Stimulated activated CD8-positive, alpha-beta memory T cell treated with anti-CD3 and anti-CD28 coated beads, Interleukin-15, amount 100 ng/mL, for 4 hours (primary cell): ENCODE data around the gene GPC5.
"Not testable (repeated sequence)": the region's sequence is repeated elsewhere in the genome, so short reads cannot be mapped to it uniquely, and the experiment has no call there.

Experiments
- DNase-seq, 2 donors: peaks; one replicate each; pipeline ENCODE4 v3.0.0-alpha.2; 2020; ENCODE audit warnings: low read depth in 2 of 2

GPC5 gene

DNA sequence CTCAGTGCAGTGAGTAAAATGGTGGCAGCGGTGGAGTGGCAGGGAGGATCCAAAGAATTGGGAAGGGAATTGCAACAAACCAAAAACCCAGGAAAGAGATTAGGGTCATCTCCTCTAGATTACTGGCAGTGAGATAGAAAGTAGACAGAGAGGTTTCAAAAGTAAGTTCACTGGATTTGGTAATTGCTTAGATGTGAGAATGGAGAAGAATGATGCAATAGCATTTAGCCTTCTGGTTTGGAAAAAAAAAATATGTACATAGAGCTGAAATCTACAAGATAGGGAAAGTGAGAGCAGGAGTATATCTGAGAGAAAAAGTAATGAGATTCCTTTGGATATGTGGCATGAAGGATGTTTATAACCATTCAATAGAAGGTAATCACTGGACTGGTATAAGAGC lies 1345.6 kb downstream of the GPC5 start:
- DNase-seq, result no peak

DNA sequence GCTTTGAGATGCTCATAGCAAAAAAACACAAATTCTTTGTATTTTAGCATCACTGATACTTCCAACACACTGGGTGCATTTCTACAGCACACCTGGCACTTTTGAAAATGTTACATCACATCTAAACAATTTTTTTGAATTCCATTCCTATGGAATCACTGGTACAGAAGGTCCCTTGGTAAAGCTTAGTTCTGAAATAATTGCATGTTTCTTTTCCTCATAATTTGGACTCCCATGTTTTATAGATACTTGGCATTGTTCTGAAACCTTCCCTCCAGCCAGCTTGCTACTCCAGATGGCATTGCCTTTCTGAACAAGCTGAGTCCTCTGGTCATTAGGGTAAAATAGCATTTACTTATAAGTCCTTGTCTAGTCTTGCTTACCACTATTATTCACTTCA lies 1346.8 kb downstream of the GPC5 start:
- DNase-seq, result no peak

DNA sequence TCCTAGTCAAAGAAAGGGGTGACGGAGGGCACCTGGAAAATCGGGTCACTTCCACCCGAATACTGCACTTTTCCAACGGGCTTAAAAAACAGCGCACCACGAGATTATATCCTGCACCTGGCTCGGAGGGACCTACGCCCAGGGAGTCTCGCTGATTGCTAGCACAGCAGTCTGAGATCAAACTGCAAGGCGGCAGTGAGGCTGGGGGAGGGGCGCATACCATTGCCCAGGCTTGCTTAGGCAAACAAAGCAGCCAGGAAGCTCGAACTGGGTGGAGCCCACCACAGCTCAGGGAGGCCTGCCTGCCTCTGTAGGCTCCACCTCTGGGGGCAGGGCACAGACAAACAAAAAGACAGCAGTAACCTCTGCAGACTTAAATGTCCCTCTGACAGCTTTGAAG lies 1354.3 kb downstream of the GPC5 start:
- DNase-seq, result not testable (repeated sequence)

DNA sequence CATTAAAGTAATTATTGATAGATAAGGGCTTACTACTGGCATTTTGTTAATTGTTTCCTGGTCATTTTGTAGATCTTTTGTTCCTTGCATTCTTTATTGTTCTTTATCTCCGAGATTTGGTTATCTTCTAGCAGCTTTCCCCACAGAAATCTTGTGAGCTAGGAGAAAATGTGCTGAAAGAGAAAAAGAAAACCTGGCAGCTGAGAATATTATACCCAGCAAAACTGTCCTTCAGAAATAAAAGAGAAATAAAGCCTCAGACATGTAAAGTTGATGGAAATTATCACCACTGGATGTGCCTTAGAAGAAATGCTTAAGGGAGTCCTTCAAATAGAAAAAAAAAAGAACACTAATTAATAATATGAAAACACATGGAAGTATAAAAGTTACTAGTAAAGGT lies 1363.3 kb downstream of the GPC5 start:
- DNase-seq, result no peak

DNA sequence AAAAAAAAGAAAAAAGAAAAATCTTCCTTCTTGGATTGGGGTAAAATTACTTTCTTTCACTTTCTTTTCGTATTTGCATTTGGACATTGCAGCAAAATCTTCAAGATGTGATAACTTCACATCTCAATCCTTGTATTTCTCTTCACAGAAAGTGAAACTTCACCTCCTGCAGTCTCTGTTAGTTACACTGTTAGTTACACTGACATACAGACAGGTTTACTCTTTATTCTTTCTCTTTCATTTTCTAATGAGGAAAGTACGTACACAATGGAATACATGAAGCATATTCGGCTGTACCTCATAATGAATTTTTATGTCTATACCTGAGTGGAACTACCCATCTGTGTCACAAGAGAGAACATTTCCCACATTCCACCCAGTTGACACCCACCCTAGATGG lies 1369.0 kb downstream of the GPC5 start:
- no peak for DNase-seq

DNA sequence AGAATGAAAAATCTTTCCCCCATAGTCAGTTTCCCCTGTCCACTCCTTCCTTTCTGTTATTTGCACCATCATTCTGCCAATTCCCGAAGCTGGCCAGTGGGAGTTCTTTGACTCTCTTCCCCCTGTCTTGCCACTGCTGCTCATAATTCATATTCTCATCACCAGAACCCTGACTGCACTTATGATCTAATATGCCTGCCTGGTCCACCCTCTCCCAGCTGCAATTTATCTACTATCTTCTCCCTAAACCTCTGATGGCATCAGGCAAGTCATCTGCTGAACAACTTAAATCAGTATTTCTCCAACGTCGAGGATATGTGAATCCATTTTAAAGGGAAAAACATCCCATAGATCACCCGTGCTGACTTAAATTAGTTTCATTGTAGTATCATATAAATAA lies 1370.2 kb downstream of the GPC5 start:
- DNase-seq, result no peak

DNA sequence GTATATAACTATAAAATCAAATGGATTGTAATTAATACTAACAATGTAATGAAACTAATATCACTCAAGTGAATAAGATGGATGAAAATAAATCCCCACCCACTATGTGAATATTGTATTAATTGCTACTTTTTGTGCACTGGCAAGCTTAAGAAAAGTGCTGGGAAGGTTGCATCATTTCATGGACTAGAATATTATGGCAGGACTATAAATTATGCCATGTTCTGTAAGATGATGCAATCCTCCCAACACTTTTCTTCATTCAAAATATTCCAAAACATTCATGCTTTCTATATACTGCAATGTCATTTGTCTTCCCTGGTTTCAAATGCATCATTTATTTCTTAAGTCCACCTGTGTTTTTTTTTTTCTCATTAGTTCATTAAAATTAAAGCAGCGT lies 1370.6 kb downstream of the GPC5 start:
- DNase-seq, result no peak

DNA sequence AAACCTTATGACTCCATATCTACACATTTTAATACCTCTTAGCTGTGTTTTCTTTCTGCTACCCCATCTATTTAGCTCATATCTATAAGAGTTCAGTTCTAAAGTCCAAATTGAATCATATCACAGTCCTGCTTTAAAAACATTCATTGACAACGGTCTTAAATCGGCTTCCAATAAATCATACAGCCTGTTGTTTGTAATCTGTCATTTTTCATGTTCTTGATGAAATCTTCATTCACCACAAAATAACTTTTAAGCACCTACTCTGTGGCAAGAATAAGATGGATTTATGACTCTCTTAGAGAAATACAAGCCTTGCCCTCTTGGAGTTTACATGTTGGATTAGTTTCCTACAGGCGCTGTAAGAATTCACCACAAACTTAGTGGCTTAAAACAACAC lies 1377.2 kb downstream of the GPC5 start:
- no peak for DNase-seq

DNA sequence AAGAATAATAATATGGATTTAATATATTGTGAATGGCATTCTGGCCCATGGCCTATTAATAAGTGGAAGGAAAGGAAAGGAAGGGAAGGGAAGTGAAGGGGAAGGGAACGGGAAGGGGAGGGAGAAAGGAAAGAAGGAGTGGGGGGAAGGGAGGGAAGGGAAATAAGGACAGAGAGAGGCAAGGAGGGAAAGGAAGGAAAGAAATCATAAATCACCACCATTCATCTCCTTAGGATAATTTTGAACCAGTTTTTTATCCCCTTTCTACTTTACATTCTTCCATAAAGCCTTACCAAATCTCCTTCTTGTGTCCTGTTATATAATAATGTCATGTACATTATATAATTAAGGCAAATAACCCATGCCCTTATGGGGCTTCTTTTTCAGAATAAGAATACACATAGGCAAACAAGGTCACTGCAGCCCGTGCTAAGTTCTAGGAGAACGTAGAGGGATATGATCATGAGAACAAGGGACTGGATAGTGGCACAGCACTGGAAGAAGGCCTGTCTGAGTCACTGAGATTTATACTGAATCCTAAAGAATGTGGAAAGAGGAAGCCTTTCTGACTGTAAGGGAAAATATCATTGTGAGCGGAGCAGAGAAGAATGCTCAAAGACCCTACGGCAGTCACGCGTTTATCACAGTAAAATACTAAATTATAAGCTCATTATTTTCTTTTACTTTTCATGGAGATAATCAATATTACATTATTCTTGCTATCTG lies 1383.7 kb downstream of the GPC5 start:
- no peak for DNase-seq

DNA sequence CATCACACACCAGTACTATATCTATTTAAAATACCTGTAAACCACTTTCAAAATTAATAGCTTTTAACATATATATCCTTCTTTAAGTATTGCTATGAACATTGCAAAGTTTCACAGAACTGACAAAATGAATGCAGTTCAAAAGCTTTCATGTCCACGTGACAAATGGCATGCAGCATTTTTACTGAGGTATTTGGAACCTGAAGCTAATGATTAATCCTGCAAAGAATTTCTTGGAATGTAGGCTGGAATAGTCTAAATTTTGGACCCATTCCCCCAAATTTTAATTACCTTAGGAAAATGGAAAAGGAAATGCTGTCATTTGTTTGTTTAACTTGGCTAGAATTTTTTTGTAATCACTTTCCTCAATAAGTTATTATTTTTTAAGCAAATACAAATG lies 1404.4 kb downstream of the GPC5 start:
- DNase-seq, result no peak

DNA sequence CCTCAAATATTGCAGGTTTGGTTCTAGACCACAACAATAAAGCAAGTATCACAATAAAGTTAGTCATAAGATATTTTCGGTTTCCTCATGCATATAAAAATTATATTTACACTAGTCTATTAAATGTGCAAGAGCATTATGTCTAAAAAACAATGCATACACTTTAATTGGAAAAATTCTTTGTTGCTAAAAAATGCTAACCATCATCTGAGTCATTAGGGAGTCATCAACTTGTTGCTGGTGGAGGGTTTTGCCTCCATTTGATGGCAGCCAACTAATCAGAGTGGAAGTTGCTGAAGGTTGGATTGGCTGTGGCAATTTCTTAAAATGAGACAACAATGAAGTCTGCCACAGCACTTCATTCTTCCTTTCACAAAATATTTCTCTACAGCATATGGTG lies 1405.9 kb downstream of the GPC5 start:
- no peak for DNase-seq

DNA sequence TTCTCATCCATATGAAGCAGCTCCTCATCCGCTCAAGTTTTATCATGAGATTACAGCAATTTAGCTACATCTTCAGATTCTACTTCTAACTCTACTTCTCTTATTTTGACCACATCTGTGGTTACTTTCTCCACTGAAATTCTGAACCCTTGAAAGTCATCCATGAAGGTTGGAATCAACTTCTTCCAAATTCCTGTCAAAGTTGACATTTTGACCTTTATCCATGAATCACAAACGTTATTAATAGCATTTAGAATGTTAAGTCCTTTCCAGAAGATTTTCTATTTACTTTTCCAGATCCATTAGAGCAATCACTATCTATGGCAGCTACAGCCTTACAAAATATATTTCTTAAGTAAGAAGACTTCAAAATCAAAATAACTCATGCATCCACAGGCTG lies 1406.5 kb downstream of the GPC5 start:
- DNase-seq, result no peak

DNA sequence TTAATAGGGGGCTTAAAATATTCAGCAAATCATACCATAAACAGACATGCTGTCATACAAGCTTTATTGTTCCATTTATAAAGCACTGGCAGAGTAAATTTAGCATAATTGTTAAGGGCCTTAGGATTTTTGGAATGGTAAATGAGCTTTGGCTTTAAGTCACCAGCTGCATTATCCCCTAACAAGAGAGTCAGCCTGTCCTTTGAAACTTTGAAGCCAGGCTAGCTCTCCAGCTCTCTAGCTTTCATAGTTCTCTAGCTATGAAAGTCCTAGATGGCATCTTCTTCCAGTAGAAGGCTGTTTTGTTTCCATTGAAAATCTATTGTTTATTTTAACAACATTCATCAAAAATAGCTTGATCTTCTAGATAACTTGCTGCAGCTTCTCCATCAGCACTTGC lies 1407.3 kb downstream of the GPC5 start:
- DNase-seq, result no peak

DNA sequence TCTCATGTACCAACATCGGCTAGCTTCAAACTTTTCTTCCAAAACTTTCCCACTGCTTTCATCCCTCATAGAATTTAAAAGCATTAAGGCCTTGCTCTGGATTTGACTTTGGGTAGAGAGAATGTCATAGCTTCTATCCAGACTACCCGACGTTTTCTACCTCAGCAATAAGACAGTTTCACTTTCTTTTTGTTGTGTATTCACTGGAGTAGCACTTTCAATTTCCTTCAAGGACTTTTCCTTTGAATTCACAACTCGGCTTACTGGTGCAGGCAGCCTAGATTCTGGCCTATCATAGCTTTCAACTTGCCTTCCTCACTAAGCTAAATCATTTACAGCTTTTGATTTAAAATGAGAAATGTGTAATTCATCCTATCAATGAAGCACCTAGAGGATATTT lies 1407.8 kb downstream of the GPC5 start:
- DNase-seq, result no peak

DNA sequence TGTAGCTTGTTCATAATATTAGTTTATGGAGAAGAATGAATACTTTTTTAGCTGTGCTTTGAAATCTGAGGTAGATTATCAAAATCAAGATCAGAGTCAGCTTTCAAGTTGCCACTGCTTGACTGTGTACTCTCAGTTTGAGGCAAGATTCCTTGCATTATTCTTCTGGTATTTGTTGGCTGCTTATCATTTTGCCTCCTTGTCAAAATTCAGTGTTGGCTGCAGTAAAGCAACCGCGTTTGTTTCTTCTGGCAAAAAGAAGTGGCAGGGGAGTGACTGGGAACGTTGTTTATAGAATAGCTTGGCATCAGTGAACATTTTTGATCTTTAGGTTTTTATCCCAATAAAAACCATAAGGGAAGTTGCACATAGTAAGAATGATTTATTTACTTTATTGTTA lies 1408.9 kb downstream of the GPC5 start:
- DNase-seq, result no peak

DNA sequence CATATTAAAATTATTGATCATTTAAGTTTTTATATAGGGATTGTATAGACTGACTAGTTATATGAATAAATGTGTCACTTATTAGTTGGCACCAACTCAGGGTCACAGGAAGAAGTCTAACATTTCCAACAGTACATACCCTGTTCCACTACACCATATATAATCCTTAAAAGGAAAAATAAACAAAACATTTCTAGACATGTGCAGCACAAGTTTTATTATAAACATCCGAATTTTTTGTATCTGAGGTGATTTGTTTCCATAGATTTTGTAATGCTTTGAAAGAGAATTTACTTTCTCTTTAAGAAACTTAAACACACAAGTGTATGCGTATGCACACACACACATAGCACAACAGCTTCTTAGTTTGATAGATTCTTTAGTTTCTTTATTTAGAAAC lies 1409.5 kb downstream of the GPC5 start:
- DNase-seq, result no peak

DNA sequence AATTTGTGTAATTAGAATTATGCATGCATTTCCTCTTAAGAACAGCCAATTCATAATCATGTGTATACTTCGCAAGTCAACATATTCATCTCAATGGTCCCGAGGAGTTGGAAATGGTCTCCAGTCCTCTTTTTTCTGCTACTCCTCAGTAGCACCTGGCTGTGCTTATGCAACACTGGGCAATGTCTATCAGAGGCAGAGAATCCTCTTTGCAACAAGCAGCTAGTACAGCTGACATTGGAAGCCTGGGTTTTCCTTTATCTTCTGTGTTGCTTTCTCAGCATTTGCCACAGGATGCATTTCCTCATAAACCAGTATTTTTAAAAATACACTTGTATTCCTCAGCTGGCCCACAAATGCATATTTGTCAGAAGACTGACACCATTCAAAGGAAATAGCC lies 1422.9 kb downstream of the GPC5 start:
- DNase-seq, result no peak

DNA sequence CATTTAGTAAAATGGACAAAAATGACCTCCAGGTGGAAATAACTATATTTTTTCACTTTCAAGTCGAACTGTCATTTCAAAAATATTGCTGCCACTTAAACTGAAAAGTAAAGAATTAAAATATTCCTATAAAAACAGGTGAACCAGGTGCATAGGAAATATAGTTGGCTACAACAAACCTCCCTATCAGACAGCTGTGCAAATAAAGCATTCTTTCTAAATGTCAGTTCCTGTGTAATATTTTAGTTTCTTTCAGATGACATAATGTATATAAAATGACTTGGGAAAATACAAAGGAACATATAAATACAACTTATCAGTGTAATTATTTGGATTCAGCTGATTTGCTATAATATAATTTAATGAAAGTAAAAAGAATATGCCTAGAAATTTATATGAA lies 1424.6 kb downstream of the GPC5 start:
- DNase-seq, result no peak

DNA sequence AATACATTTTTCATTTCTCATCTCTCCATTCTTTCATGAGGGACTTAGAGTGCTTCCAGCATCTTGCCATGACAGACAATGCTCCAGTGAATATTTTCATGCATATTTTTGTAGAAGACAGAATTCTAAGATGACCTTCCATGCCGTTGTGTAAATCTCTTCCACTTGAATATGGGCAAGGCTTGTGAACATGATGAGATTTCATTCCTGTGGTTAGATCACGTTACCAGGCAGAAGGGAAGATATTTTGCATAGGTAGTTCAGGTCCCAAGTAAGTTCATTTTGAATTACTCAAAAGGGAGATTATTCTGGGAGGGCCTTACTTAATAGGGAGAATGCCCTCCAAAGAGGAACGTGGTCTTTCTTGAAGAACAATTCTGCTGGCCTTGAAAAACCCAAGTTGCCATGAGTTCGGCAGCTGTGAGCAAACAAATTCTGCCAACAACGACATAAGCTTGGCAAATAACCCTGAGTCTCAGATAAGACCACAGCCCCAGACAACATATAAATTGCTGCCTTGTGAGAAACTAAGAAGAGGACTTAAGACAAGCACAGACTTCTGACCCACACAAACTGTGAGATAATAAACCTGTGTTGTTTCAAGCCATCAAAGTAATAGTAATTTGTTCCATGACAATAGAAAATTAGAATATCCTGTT lies 1427.6 kb downstream of the GPC5 start:
- DNase-seq, result no peak

DNA sequence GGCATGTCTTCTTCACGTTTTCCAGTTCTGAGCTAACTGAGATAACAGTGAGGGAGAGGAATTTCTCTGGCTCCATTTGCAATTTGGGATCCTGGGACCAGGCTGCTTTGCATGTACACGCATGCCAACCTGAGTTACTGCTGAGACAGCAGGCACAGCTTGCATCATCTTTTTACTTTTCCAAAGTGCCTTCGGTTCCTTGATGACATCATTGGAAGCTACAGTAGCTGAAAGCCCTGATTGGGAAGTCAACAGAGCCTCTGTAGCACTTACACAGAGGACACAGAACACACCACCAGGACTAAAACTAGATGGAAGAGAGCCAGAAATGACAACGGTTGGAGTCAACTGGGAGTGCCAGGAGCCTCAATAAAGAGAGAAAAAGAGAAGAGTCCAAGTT lies 1429.1 kb downstream of the GPC5 start:
- DNase-seq, result no peak

DNA sequence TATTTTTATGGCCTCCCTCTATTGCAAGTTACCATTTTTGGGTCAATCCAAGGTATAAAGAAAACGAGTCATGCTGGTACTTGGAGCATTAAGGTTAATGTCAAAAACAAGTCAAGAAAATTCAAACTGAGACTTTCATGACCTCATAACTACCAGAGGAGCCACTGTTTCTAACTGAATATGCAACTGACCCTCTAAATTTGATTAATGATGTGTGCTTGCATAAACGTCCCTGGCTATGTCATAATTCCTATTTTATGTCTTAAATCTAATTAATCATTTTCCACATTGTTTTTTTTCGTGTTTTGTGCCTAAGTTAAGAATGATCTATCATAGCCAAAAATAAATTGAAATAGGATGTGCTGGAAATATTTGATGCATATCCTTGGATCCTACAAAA lies 1431.5 kb downstream of the GPC5 start:
- no peak for DNase-seq

DNA sequence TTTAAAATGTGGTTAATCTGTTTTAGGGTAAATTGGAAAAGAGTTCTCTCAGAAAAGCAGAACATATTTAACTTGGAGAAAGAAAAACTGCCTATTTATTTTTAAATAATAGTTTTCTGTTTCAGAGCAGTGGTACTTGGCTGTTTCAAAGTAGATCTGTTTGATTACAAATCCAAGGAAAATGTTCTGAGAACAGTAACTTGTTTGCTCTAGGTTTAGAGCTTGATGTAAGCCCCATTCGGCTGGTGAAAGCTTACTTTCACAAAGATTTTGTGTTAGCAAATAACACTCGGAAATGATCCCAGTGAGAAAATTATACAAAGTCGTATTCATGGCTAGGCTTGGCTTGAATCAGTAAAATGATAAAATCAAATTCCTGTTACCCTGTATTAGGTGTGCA lies 1432.4 kb downstream of the GPC5 start:
- DNase-seq, result no peak

DNA sequence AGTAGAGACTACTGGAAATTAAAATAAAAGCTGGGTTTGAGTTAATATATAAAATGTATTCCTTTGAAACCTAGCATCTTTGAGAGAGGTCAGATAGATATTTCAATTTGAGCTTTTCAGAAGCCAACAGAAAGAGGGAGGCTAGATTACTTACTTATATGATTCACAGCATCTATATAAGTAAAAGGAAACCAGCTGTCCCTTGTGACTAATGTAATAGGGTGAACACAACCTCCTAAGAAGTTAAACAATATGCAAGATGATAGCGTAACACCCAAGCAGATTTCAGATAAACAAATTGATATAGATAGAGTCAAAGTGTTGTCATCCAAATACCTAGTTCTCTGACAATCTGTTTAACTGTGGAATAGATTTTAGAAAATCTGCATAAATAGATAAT lies 1434.7 kb downstream of the GPC5 start:
- no peak for DNase-seq

DNA sequence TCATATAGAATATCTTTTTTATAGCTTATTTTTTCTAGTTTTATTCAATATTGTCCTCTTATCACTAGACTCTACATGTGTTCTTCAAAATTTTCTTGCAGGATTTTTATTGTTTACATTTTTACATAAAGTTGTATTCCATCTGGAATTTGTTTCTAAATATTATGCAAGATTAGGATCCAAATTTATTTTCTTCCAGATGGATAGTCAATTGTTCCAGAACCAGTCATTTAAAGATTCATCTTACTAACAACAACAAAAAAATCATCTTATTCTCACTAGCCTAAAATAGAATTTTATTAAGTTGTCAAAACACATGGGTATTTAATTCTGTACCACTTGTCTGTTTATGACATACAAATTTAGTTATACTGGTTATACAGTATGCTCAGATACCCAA lies 1437.8 kb downstream of the GPC5 start:
- DNase-seq, result no peak
